ENCODE measurements around the gene TMEM80. TPM values are rescaled to one million over a fixed set of nuclear protein-coding genes. Genes with fewer than 3 reads are reported as not detected.
A peak's percentile ranks its signal among the peaks of the same experiment; 100 is the strongest.
"Not testable (repeated sequence)": the region's sequence is repeated elsewhere in the genome, so short reads cannot be mapped to it uniquely, and the experiment has no call there.

TMEM80 gene
- 100 to 1,000 TPM in 1 of 4 donors, 10 to 100 TPM in 3; 19.3 to 121 (median 41.8) TPM for total RNA-seq

DNA sequence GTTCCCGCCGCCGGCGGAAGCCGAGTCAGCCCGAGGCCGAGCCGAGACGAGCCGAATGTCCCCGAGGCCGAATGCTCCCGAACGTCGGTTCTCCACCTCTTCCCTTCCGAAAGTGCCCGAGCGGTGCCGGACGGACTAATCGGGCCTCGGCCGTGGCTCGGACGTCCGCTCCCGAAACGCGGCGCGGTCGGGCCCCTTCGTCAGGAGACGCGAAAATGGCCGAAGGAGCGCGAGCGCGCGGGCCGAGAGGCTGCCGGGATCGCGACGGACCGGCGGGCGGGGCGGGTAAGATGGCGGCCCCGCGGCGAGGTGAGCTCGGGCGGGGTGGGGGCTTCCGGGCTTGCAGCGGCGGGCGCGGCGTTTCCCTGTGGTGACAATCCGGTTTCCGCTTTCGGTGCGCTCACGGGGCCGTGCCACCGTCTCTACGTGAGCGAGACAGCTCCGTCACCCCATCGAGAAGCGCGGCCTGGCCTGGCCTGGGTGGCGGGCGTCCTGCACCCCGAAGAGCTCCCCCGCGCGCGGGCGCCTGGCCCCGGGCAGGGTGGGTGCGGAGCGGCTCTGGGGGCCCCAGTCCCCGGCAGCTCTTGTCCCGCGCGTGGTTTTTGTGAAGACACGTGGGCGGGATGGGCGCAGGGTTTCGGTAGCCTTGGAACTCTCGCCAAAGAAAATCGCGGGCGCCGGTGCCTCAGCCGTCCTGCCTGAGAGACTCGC, at the start of gene TMEM80:
Gene TMEM80, plus strand, starts transcription at position 279 of the 711 bp plus-strand sequence. Its CDS starts 12 bp downstream, at position 291.
- Histone ChIP-seq H3K27me3 (no peaks in the 10 kb centered on the region), H3K36me3 (peaks cover 0 to 3% (median 0%) of the 10 kb centered on the region in 4 donors), H3K4me3 (peak within 1 kb of the TSS; percentile 75 to 94 (median 80)), H3K27ac (peak within 1 kb of the TSS; percentile 97 to 99 (median 98)), H3K4me1 (peaks cover 24 to 53% (median 41%) of the 10 kb centered on the region in 4 donors), H3K9me3 (no peaks in the 10 kb centered on the region)
- in situ Hi-C loops (cut with MboI; ENCODE audit: low pct_ligation_motif_present in 1 of 4, low pct_unique_long_range_greater_than_20kb in 1 of 4, low sequenced_read_pairs in 3 of 4) (no loop called here), intact Hi-C loops (cut with DNase I; ENCODE audit: low total_unique reads) (no loop called here)
- peak; percentile 99 for DNase-seq
- TF ChIP-seq EP300 (IDR thresholded peaks at IDR 0.05; ENCODE audit: low read depth) (no peak), POLR2A (IDR thresholded peaks at IDR 0.05) (peak; percentile 79), POLR2AphosphoS5 (IDR thresholded peaks at IDR 0.05) (peak; percentile 45 to 70 (median 53))
- 1% methylated on average over 56 of the region's 101 CpGs; no CpG with 5 or more reads in 1 of the 2 donors for WGBS, 2 donors (ENCODE audit: low coverage in 1 of 2)

- Histone ChIP-seq H3K4me1 (no peaks in the 10 kb centered on the region), H3K27me3 (no peaks in the 10 kb centered on the region), H3K36me3 (peaks cover 0 to 2% (median 0%) of the 10 kb centered on the region in 4 donors), H3K9me3 (no peaks in the 10 kb centered on the region), H3K4me3 (no peak overlapping the region), H3K27ac (no peak overlapping the region)
- intact Hi-C loops (cut with DNase I; ENCODE audit: low total_unique reads), result no loop called here
- no peak for DNase-seq
- 82% methylated on average over 14 of the region's 14 CpGs; no CpG with 5 or more reads in 1 of the 2 donors for WGBS, 2 donors (ENCODE audit: low coverage in 1 of 2)
- in situ Hi-C loops (cut with MboI; ENCODE audit: low pct_ligation_motif_present in 1 of 4, low pct_unique_long_range_greater_than_20kb in 1 of 4, low sequenced_read_pairs in 3 of 4), result no loop called here
- TF ChIP-seq POLR2A (IDR thresholded peaks at IDR 0.05), result no peak
- TF ChIP-seq EP300 (IDR thresholded peaks at IDR 0.05; ENCODE audit: low read depth), result no peak
- TF ChIP-seq POLR2AphosphoS5 (IDR thresholded peaks at IDR 0.05), result no peak
- TF ChIP-seq, protein P1, sequence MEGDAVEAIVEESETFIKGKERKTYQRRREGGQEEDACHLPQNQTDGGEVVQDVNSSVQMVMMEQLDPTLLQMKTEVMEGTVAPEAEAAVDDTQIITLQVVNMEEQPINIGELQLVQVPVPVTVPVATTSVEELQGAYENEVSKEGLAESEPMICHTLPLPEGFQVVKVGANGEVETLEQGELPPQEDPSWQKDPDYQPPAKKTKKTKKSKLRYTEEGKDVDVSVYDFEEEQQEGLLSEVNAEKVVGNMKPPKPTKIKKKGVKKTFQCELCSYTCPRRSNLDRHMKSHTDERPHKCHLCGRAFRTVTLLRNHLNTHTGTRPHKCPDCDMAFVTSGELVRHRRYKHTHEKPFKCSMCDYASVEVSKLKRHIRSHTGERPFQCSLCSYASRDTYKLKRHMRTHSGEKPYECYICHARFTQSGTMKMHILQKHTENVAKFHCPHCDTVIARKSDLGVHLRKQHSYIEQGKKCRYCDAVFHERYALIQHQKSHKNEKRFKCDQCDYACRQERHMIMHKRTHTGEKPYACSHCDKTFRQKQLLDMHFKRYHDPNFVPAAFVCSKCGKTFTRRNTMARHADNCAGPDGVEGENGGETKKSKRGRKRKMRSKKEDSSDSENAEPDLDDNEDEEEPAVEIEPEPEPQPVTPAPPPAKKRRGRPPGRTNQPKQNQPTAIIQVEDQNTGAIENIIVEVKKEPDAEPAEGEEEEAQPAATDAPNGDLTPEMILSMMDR (IDR thresholded peaks at IDR 0.05), result no peak
These were observed 49.4 kb upstream of the TMEM80 start for GRCh38 chr11:646214-646613.

- DNase-seq; H3K27ac ChIP-seq; intact Hi-C loops (cut with DNase I; ENCODE audit: low total_unique reads); H3K9me3 ChIP-seq; H3K4me3 ChIP-seq; H3K27me3 ChIP-seq; H3K4me1 ChIP-seq; in situ Hi-C loops (cut with MboI; ENCODE audit: low pct_ligation_motif_present in 1 of 4, low pct_unique_long_range_greater_than_20kb in 1 of 4, low sequenced_read_pairs in 3 of 4); H3K36me3 ChIP-seq: not testable (repeated sequence)
- WGBS, 2 donors (ENCODE audit: low coverage in 1 of 2), result 91% methylated on average over 3 to 11 of the region's 14 CpGs
These were observed 47.9 kb upstream of the TMEM80 start for GRCh38 chr11:647672-648158.

DNA sequence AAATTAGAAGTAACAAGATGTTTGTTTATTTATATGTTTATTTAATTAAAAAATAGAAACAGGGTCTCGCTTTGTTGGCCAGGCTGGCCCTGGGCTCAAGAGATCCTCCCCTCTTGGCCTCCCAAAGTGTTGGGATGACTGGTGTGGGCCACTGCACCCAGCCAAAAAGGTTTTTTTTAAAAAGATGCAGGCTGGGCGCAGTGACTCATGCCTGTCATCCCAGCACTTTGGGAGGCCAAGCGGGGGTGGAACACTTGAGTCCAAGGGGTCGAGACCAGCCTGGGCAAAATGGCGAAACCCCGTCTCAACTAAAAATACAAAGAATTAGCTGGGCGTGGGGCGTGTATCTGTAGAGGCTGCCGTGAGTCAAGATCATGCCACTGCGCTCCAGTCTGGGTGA, 45.1 kb upstream of the TMEM80 start:
- intact Hi-C loops (cut with DNase I; ENCODE audit: low total_unique reads), result no loop called here
- 89 to 91% methylated on average over 4 to 10 of the region's 10 CpGs for WGBS, 2 donors (ENCODE audit: low coverage in 1 of 2)

GRCh38 chr11:653136-653535, 42.5 kb upstream of the TMEM80 start:
- H3K27me3 ChIP-seq; H3K27ac ChIP-seq; H3K9me3 ChIP-seq; DNase-seq; H3K36me3 ChIP-seq; H3K4me3 ChIP-seq; intact Hi-C loops (cut with DNase I; ENCODE audit: low total_unique reads); in situ Hi-C loops (cut with MboI; ENCODE audit: low pct_ligation_motif_present in 1 of 4, low pct_unique_long_range_greater_than_20kb in 1 of 4, low sequenced_read_pairs in 3 of 4): not testable (repeated sequence)
- WGBS, 2 donors (ENCODE audit: low coverage in 1 of 2), result 89 to 100% methylated on average over 2 to 14 of the region's 14 CpGs
- H3K4me1 ChIP-seq, result peaks cover 0 to 17% (median 7%) of the 10 kb centered on the region in 4 donors

More for the DNA sequence above, 45.1 kb upstream of the TMEM80 start:
- TF ChIP-seq POLR2A (IDR thresholded peaks at IDR 0.05) (no peak), POLR2AphosphoS5 (IDR thresholded peaks at IDR 0.05) (no peak)
- TF ChIP-seq, protein P1 (IDR thresholded peaks at IDR 0.05), result no peak
- H3K27me3 ChIP-seq, result no peaks in the 10 kb centered on the region
- H3K4me1 ChIP-seq, result peaks cover 0 to 10% (median 5%) of the 10 kb centered on the region in 4 donors
- no peak overlapping the region for H3K27ac ChIP-seq
- in situ Hi-C loops (cut with MboI; ENCODE audit: low pct_ligation_motif_present in 1 of 4, low pct_unique_long_range_greater_than_20kb in 1 of 4, low sequenced_read_pairs in 3 of 4), result no loop called here
- H3K4me3 ChIP-seq, result no peak overlapping the region
- H3K9me3 ChIP-seq, result no peaks in the 10 kb centered on the region
- H3K36me3 ChIP-seq, result peaks cover 0 to 2% (median 0%) of the 10 kb centered on the region in 4 donors
- no peak for DNase-seq
